Astrocyte (in vitro differentiated cells and primary cell): ENCODE measurements around the gene CDC42BPA. TPM values are rescaled to one million over a fixed set of nuclear protein-coding genes. Genes with fewer than 3 reads are reported as not detected.

ENCODE experiments used
- DNase-seq: peaks from one replicate; pipeline ENCODE4 v3.0.0-alpha.2; 2010; ENCODE audit warnings: low read depth
- FAIRE-seq: peaks from 2 replicates; lab custom pipeline; 2011; peaks lifted over from hg19 to GRCh38; lab: Jason Lieb, UNC
- H2AFZ ChIP-seq: 2 replicates; pipeline ENCODE4 v1.6.0; 2012; ENCODE audit warnings: low read depth, low read length, inconsistent platforms
- H3K27ac ChIP-seq: 2 replicates; pipeline ENCODE4 v1.5.1; 2011; ENCODE audit warnings: low read depth, low read length, inconsistent platforms
- H3K27me3 ChIP-seq: 2 replicates; pipeline ENCODE4 v1.6.0; 2011; ENCODE audit warnings: low read length, inconsistent platforms; ENCODE audit not compliant: insufficient read depth
- H3K36me3 ChIP-seq: 2 replicates; pipeline ENCODE4 v1.5.1; 2011; ENCODE audit warnings: low read length, inconsistent platforms; ENCODE audit not compliant: insufficient read depth
- H3K4me1 ChIP-seq: 2 replicates; pipeline ENCODE4 v1.5.1; 2011; ENCODE audit warnings: low read length, inconsistent platforms; ENCODE audit not compliant: insufficient read depth
- H3K4me2 ChIP-seq: 2 replicates; pipeline ENCODE4 v1.6.0; 2012; ENCODE audit warnings: low read length, inconsistent platforms
- H3K4me3 ChIP-seq: 2 replicates; pipeline ENCODE4 v1.5.1; 2011; ENCODE audit warnings: low read depth, mild to moderate bottlenecking, low read length, inconsistent platforms; ENCODE audit not compliant: insufficient read depth
- H3K79me2 ChIP-seq: 2 replicates; pipeline ENCODE4 v1.6.0; 2012; ENCODE audit warnings: mild to moderate bottlenecking, low read length, inconsistent platforms; ENCODE audit not compliant: insufficient read depth
- H3K9ac ChIP-seq: 2 replicates; pipeline ENCODE4 v1.6.0; 2012; ENCODE audit warnings: mild to moderate bottlenecking, low read length, inconsistent platforms
- H3K9me3 ChIP-seq: 2 replicates; pipeline ENCODE4 v1.5.1; 2012; ENCODE audit warnings: low read depth, mild to moderate bottlenecking, low read length, inconsistent platforms; ENCODE audit not compliant: insufficient read depth
- H4K20me1 ChIP-seq: 2 replicates; pipeline ENCODE4 v1.6.0; 2012; ENCODE audit warnings: low read length, inconsistent platforms; ENCODE audit not compliant: insufficient read depth
- H3K27ac Mint-ChIP-seq: one replicate; pipeline ENCODE4 v1.8.0; 2021; ENCODE audit warnings: mild to moderate bottlenecking, mixed read lengths; ENCODE audit not compliant: unreplicated experiment
- H3K27me3 Mint-ChIP-seq: one replicate; pipeline ENCODE4 v1.8.0; 2021; ENCODE audit warnings: low read depth, mixed read lengths; ENCODE audit not compliant: unreplicated experiment
- H3K36me3 Mint-ChIP-seq: one replicate; pipeline ENCODE4 v1.8.0; 2021; ENCODE audit warnings: low read depth, mixed read lengths; ENCODE audit not compliant: unreplicated experiment
- H3K4me1 Mint-ChIP-seq: one replicate; pipeline ENCODE4 v1.8.0; 2021; ENCODE audit warnings: low read depth, mixed read lengths; ENCODE audit not compliant: unreplicated experiment
- H3K4me3 Mint-ChIP-seq: one replicate; pipeline ENCODE4 v1.8.0; 2021; ENCODE audit warnings: mild to moderate bottlenecking, moderate library complexity, mixed read lengths; ENCODE audit not compliant: unreplicated experiment
- H3K9me3 Mint-ChIP-seq: one replicate; pipeline ENCODE4 v1.8.0; 2021; ENCODE audit warnings: mild to moderate bottlenecking, mixed read lengths; ENCODE audit not compliant: unreplicated experiment
- EZH2 ChIP-seq: IDR thresholded peaks from 2 replicates; pipeline ENCODE4 v1.6.1; 2012; ENCODE audit warnings: mild to moderate bottlenecking, low read length, inconsistent platforms; ENCODE audit not compliant: insufficient read depth
- total RNA-seq: library from RNA; stranded (reverse); gene quantifications from 2 replicates; pipeline ENCODE4 v1.2.1, GENCODE V29; 2021
- TF ChIP-seq, protein P1 (sequence below): IDR thresholded peaks from 2 replicates; pipeline ENCODE4 v1.5.1; 2011; ENCODE audit warnings: low read depth, mild to moderate bottlenecking, inconsistent platforms, low read length, moderate library complexity; ENCODE audit not compliant: insufficient read depth

Gene CDC42BPA
- total RNA-seq, 1 donor from 2014 or later: 34.5 TPM

DNA sequence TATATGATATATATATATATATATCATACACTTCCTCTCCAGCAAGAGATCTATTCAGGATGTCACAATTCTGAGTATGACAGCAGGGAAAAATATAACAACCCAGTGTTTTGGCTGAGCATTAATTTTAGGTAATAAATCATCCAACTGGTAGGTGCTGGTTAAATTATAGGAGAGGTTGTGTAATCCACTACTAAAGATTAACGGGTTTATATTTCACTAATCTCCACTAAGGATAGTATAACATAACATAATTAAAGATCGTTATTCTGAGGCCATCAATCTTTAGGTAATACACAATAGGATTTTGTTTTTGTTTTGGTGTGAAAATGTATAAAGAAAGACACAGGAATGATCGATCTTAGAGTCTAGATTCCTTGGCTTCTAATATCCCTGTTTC is 276.0 kb downstream of the CDC42BPA start:
- H3K27ac Mint-ChIP-seq: no peak overlapping the region
- Histone ChIP-seq H3K9ac (no peak overlapping the region), H3K27ac (no peak overlapping the region), H2AFZ (no peak overlapping the region), H3K79me2 (no peaks in the 10 kb centered on the region), H3K36me3 (peaks cover 2% of the 10 kb centered on the region), H4K20me1 (no peaks in the 10 kb centered on the region), H3K4me2 (no peak overlapping the region), H3K9me3 (no peaks in the 10 kb centered on the region), H3K4me3 (no peak overlapping the region), H3K27me3 (no peaks in the 10 kb centered on the region), H3K4me1 (no peaks in the 10 kb centered on the region)
- H3K9me3 Mint-ChIP-seq: peaks cover 1% of the 10 kb centered on the region
- no peaks in the 10 kb centered on the region for H3K27me3 Mint-ChIP-seq
- FAIRE-seq (no peak), DNase-seq (no peak)
- TF ChIP-seq EZH2: no peak
- TF ChIP-seq, protein P1, sequence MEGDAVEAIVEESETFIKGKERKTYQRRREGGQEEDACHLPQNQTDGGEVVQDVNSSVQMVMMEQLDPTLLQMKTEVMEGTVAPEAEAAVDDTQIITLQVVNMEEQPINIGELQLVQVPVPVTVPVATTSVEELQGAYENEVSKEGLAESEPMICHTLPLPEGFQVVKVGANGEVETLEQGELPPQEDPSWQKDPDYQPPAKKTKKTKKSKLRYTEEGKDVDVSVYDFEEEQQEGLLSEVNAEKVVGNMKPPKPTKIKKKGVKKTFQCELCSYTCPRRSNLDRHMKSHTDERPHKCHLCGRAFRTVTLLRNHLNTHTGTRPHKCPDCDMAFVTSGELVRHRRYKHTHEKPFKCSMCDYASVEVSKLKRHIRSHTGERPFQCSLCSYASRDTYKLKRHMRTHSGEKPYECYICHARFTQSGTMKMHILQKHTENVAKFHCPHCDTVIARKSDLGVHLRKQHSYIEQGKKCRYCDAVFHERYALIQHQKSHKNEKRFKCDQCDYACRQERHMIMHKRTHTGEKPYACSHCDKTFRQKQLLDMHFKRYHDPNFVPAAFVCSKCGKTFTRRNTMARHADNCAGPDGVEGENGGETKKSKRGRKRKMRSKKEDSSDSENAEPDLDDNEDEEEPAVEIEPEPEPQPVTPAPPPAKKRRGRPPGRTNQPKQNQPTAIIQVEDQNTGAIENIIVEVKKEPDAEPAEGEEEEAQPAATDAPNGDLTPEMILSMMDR: no peak
- no peak overlapping the region for H3K4me3 Mint-ChIP-seq
- peaks cover 5% of the 10 kb centered on the region for H3K4me1 Mint-ChIP-seq
- H3K36me3 Mint-ChIP-seq: peaks cover 17% of the 10 kb centered on the region

DNA sequence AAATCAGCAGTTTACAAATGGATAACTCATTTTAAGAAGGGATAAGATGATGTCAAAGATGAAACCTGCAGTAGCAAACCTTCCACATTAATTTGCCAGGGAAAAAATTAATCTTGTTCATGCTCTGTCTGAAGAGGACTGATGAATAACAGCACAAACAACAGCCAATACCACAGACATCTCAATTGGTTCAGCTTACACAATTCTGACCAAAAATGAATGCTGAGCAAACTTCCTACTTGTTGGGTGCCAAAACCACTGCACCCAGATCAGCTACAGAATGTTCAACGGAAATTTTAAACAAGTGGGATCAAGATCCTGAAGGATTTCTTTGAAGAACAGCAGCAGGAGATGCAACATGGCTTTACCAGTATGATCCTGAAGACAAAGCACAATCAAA is 279.9 kb downstream of the CDC42BPA start:
- no peak overlapping the region for H3K27ac ChIP-seq
- H3K36me3 ChIP-seq: peaks cover 2% of the 10 kb centered on the region
- H3K9ac ChIP-seq: no peak overlapping the region
- no peaks in the 10 kb centered on the region for H3K27me3 ChIP-seq
- Mint-ChIP-seq H3K36me3 (peaks cover 12% of the 10 kb centered on the region), H3K4me3 (no peak overlapping the region), H3K27me3 (no peaks in the 10 kb centered on the region), H3K27ac (no peak overlapping the region), H3K4me1 (no peaks in the 10 kb centered on the region), H3K9me3 (no peaks in the 10 kb centered on the region)
- TF ChIP-seq, protein P1: no peak
- no peak for TF ChIP-seq EZH2
- H4K20me1 ChIP-seq: no peaks in the 10 kb centered on the region
- no peaks in the 10 kb centered on the region for H3K4me1 ChIP-seq
- H3K9me3 ChIP-seq: no peaks in the 10 kb centered on the region
- H3K4me2 ChIP-seq: no peak overlapping the region
- FAIRE-seq (no peak), DNase-seq (peak; percentile 84)
- H3K4me3 ChIP-seq: no peak overlapping the region
- no peaks in the 10 kb centered on the region for H3K79me2 ChIP-seq
- H2AFZ ChIP-seq: no peak overlapping the region

DNA sequence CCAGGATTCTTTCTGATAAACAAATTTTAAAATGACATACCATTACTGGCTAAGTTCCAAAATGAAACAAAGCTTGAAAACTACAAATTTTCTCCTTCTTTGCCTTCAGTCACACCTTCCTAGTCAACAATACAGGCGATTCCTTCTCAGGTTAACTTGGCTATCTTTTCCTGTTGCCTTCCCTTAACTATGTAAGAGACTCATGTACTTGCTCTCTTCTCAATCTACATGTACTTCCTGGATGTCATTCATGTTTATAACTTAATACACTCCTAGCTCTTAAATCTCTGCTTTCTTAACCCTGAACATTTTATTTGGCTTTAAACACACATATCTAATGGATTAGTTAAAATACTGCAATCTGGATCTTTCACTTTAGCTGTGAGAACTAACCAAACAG is 281.2 kb downstream of the CDC42BPA start:
- no peaks in the 10 kb centered on the region for H3K9me3 ChIP-seq
- Mint-ChIP-seq H3K4me1 (peaks cover 1% of the 10 kb centered on the region), H3K4me3 (no peak overlapping the region), H3K9me3 (no peaks in the 10 kb centered on the region), H3K27ac (no peak overlapping the region), H3K27me3 (no peaks in the 10 kb centered on the region), H3K36me3 (peaks cover 12% of the 10 kb centered on the region)
- no peaks in the 10 kb centered on the region for H3K79me2 ChIP-seq
- no peaks in the 10 kb centered on the region for H4K20me1 ChIP-seq
- no peak overlapping the region for H3K4me2 ChIP-seq
- H3K4me1 ChIP-seq: no peaks in the 10 kb centered on the region
- FAIRE-seq (no peak), DNase-seq (no peak)
- H3K27me3 ChIP-seq: no peaks in the 10 kb centered on the region
- H3K9ac ChIP-seq: no peak overlapping the region
- TF ChIP-seq, protein P1: no peak
- no peak for TF ChIP-seq EZH2
- H2AFZ ChIP-seq: no peak overlapping the region
- H3K36me3 ChIP-seq: peaks cover 2% of the 10 kb centered on the region
- no peak overlapping the region for H3K27ac ChIP-seq
- H3K4me3 ChIP-seq: no peak overlapping the region
